ENCODE measurements around the gene TMEM131L.
"Not testable (repeated sequence)": the region's sequence is repeated elsewhere in the genome, so short reads cannot be mapped to it uniquely, and the experiment has no call there.

Gene TMEM131L

DNA sequence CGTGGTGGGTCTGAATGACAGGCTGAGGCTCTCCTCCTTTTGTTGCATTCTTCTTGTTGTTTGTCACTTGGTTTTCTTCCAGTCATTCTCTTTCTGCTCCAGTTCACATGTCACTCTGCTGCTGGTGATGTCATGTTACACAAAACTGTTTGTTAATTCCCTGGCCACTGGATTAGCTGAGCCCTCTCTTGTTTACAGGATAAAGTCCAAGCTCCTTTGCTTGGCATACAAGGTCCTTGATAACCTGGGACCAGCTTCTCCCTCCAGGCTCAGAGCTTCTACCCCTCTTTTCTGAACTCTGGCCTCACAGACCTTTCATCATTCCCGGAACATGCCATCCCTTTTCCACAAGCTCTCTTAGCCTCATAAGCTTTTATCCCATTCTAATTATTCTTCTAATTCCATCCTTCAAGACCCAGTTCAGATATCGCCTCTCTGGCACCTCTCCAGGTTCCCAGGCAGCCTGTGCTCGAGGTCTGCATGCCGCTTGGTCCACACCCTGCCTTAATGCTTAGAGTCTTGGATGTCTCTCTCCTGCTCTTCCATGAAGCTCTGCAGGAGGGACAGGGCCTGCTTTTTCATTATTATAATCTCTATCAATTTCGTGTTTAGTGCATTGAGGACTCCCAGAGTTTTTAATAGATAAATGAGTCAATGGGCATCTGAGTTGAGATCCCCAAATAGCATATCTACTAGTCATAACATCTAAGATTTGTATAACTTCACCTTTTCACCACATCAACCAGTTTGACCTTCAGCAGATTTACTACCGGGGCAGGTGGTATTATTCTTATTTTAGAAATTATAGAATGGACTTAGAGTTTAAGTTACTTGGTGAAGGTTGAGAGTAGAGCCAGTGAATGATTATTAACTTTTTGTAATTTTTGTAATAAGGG, 98.7 kb downstream of the TMEM131L start:
- FAIRE-seq (peak; percentile 36), DNase-seq (ENCODE audit: insufficient read length) (no peak)
- TF ChIP-seq TAF1 (IDR thresholded peaks at IDR 0.05; ENCODE audit: borderline replicate concordance, low read depth, low read length) (no peak), POLR2AphosphoS5 (IDR thresholded peaks at IDR 0.05; ENCODE audit: low read depth, low read length) (no peak), POLR2A (IDR thresholded peaks at IDR 0.05; ENCODE audit: low read depth, low read length) (no peak)

- FAIRE-seq (no peak), DNase-seq (ENCODE audit: insufficient read length) (no peak)
- no peak for TF ChIP-seq POLR2A (IDR thresholded peaks at IDR 0.05; ENCODE audit: low read depth, low read length)
- TF ChIP-seq TAF1 (IDR thresholded peaks at IDR 0.05; ENCODE audit: borderline replicate concordance, low read depth, low read length), result no peak
- no peak for TF ChIP-seq POLR2AphosphoS5 (IDR thresholded peaks at IDR 0.05; ENCODE audit: low read depth, low read length)
These were observed 100.5 kb downstream of the TMEM131L start for GRCh38 chr4:153566631-153567150.

- not testable (repeated sequence) for DNase-seq (ENCODE audit: insufficient read length); FAIRE-seq
These were observed 101.5 kb downstream of the TMEM131L start for GRCh38 chr4:153567660-153568059.

DNA sequence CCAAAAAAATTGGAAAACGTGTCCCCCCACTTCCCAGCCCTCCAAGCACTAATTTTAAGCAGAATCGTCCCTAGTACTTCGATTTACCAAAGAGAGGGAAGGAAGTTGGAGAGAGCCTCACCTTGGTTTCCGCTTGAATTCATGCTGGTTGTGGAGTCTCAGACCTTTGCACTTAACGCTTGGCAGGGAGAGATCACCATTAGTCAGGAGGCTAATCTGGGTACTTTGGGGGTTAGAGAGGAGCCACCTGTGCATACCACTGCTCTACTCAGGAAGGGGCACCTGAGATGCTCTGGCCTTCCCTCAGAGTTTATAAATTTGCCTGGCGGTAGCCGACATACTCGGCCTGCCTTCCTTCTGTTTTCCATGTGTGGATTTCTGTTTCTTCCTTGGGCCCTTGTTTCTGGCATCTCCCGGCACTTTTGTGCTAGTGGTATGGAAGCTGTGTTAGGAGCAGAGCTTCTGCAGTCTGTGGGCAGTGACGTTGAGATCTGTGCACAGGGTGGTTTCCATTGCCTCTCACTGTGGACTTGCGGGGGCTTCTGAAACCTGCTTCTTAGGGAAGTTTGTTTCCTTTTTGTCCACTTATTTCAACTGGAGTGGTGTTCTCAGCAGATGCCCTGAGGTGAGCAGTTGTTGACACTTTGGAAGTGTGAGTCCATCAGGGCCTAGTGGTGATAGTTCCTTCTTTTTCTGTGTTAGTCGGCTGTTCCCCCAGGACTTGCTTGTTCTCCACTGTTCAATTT, 104.2 kb downstream of the TMEM131L start:
- FAIRE-seq, result peak; percentile 85
- TF ChIP-seq TAF1 (IDR thresholded peaks at IDR 0.05; ENCODE audit: borderline replicate concordance, low read depth, low read length), result no peak
- no peak for TF ChIP-seq POLR2AphosphoS5 (IDR thresholded peaks at IDR 0.05; ENCODE audit: low read depth, low read length)
- TF ChIP-seq POLR2A (IDR thresholded peaks at IDR 0.05; ENCODE audit: low read depth, low read length), result no peak
- DNase-seq (ENCODE audit: insufficient read length), result no peak

DNA sequence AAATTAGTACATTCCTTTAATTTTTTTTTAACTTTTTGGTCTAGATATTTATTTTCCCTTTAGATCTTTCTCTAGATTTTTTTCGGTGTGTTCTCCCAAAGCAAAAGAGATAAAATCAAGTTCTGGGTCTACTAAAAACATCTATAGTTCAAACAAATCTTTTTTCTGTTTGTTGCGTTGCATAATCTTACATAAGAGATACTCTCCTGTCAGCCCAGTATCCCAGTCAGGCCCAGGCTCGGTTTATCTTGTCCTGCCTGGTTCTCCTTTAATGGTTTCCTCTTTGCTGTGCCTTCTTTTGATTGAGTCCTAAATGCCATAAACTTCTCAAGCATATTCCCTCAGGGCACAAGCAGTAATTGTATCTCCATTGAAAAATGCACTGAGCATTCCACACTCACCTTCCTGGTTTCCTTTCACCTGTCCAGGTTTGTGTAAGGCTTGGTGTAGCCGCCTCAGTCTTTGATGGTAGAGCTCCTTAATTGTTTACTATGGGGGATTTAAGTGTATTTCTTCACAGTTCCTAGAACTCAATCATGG, 104.9 kb downstream of the TMEM131L start:
- FAIRE-seq (no peak), DNase-seq (ENCODE audit: insufficient read length) (no peak)
- TF ChIP-seq TAF1 (IDR thresholded peaks at IDR 0.05; ENCODE audit: borderline replicate concordance, low read depth, low read length) (no peak), POLR2A (IDR thresholded peaks at IDR 0.05; ENCODE audit: low read depth, low read length) (no peak), POLR2AphosphoS5 (IDR thresholded peaks at IDR 0.05; ENCODE audit: low read depth, low read length) (no peak)

DNA sequence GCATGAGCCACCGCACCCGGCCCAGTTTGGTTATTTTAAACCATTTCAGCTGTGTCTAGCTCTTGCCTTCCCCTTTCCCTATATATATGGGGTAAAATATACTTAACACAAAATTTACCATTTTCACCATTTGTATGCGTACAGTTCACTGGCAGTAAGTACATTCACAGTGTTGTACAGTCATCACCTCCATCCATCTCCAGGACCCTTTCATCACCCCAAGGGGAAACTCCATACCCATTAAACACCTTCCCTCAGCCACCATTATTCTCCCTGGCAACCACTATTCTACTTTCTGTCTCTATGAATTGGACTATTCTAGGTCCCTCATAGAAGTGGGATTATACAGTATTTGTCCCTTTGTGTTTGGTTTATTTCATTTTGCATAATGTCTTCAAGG, 106.4 kb downstream of the TMEM131L start:
- FAIRE-seq (peak; percentile 72), DNase-seq (ENCODE audit: insufficient read length) (no peak)
- TF ChIP-seq TAF1 (IDR thresholded peaks at IDR 0.05; ENCODE audit: borderline replicate concordance, low read depth, low read length) (no peak), POLR2A (IDR thresholded peaks at IDR 0.05; ENCODE audit: low read depth, low read length) (no peak), POLR2AphosphoS5 (IDR thresholded peaks at IDR 0.05; ENCODE audit: low read depth, low read length) (no peak)

- DNase-seq (ENCODE audit: insufficient read length), result no peak
- peak; percentile 17 for FAIRE-seq
- TF ChIP-seq POLR2A (IDR thresholded peaks at IDR 0.05; ENCODE audit: low read depth, low read length), result no peak
- TF ChIP-seq TAF1 (IDR thresholded peaks at IDR 0.05; ENCODE audit: borderline replicate concordance, low read depth, low read length), result no peak
- TF ChIP-seq POLR2AphosphoS5 (IDR thresholded peaks at IDR 0.05; ENCODE audit: low read depth, low read length), result no peak
These were observed 107.1 kb downstream of the TMEM131L start for GRCh38 chr4:153573221-153573620.

DNA sequence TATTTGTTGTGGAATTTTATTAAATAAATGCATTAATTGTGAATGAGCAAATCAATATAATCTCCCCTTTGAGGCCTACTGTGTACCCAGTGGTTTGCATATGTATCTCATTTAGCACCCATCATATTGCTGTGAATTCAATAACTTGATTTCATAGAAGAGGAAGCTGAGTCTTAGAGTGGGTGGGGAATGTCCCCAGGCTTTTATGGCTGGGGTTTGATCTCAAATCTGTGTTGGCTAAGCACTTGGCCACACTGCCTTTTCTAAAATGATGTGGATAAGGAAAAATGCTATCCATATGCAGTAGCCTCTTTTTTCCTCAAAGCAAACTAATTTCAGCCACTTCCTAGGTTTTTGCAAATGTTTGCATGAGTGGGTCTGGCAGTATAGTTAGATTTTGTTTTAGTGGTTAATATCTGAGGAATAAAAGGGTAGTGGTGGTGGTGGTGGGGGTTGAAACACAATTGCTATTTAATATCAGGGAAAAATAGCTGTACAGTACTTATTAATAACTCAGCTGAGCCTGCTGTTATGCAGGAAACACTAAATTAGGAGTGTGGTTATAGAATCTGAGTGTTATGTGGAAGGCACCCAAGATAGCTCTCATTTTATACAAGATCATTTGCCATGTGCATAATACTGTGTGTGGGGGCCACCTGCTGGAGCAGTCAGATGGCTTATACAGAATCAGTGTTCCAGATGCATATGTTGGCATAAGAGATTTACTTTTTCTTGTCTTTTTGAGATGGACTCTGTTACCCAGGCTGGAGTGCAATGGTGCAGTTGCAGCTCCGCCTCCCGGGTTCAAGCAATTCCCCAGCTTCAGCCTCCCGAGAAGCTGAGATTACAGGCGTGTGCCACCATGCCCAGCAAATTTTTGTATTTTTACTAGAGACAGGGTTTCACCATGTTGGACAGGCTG, 108.0 kb downstream of the TMEM131L start:
- FAIRE-seq (peak; percentile 44), DNase-seq (ENCODE audit: insufficient read length) (no peak)
- TF ChIP-seq POLR2AphosphoS5 (IDR thresholded peaks at IDR 0.05; ENCODE audit: low read depth, low read length) (no peak), POLR2A (IDR thresholded peaks at IDR 0.05; ENCODE audit: low read depth, low read length) (no peak), TAF1 (IDR thresholded peaks at IDR 0.05; ENCODE audit: borderline replicate concordance, low read depth, low read length) (no peak)

DNA sequence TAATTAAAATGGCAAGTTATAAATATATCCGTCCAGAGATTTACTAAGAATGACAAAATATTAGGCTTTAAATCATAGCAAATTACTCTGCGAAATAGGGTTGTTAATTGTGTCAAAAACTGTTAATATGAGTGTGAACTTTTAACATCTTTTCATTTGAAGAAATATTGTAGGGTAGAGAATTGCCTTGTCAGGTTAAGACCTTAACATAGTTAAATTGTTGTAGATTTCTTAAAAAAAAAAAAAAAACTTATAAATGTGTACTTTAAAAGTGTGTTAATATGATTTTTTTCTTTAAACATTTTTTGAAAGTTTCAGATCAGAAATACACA, 110.2 kb downstream of the TMEM131L start:
- FAIRE-seq (no peak), DNase-seq (ENCODE audit: insufficient read length) (no peak)
- TF ChIP-seq POLR2AphosphoS5 (IDR thresholded peaks at IDR 0.05; ENCODE audit: low read depth, low read length), result no peak
- no peak for TF ChIP-seq TAF1 (IDR thresholded peaks at IDR 0.05; ENCODE audit: borderline replicate concordance, low read depth, low read length)
- no peak for TF ChIP-seq POLR2A (IDR thresholded peaks at IDR 0.05; ENCODE audit: low read depth, low read length)

- FAIRE-seq (peak; percentile 63), DNase-seq (ENCODE audit: insufficient read length) (no peak)
- no peak for TF ChIP-seq POLR2AphosphoS5 (IDR thresholded peaks at IDR 0.05; ENCODE audit: low read depth, low read length)
- no peak for TF ChIP-seq TAF1 (IDR thresholded peaks at IDR 0.05; ENCODE audit: borderline replicate concordance, low read depth, low read length)
- no peak for TF ChIP-seq POLR2A (IDR thresholded peaks at IDR 0.05; ENCODE audit: low read depth, low read length)
These were observed 110.9 kb downstream of the TMEM131L start for GRCh38 chr4:153577053-153577452.

- TF ChIP-seq TAF1 (IDR thresholded peaks at IDR 0.05; ENCODE audit: borderline replicate concordance, low read depth, low read length), result no peak
- no peak for TF ChIP-seq POLR2A (IDR thresholded peaks at IDR 0.05; ENCODE audit: low read depth, low read length)
- no peak for TF ChIP-seq POLR2AphosphoS5 (IDR thresholded peaks at IDR 0.05; ENCODE audit: low read depth, low read length)
- no peak for DNase-seq (ENCODE audit: insufficient read length)
- peak; percentile 74 for FAIRE-seq
These were observed 113.2 kb downstream of the TMEM131L start for GRCh38 chr4:153579410-153579809.

Data from GM12892 (cell line).